ENCODE measurements around the gene LEKR1. TPM values are rescaled to one million over a fixed set of nuclear protein-coding genes. Genes with fewer than 3 reads are reported as not detected.

LEKR1 gene
- total RNA-seq, 4 donors from 2014 or later = 0.30 to 3.7 (median 2.7) TPM

GRCh38 chr3:157086060-157086750 is 260.1 kb downstream of the LEKR1 start:
- WGBS, 2 donors = 60 to 73% methylated on average over 6 of the region's 6 CpGs
- Histone ChIP-seq H3K4me1 (peaks cover 0 to 54% (median 27%) of the 10 kb centered on the region in 4 donors), H3K4me3 (no peak overlapping the region)

GRCh38 chr3:157086775-157087174 is 260.6 kb downstream of the LEKR1 start:
- no peaks in the 10 kb centered on the region for H3K9me3 ChIP-seq
- H3K4me1 ChIP-seq = peaks cover 0 to 48% (median 24%) of the 10 kb centered on the region in 4 donors
- H3K27ac ChIP-seq = peak overlapping the region; percentile 99 to 100 (median 100)
- no peak overlapping the region for H3K4me3 ChIP-seq
- TF ChIP-seq POLR2A (IDR thresholded peaks at IDR 0.05) = no peak
- 79 to 86% methylated on average over 3 of the region's 3 CpGs for WGBS, 2 donors
- DNase-seq (ENCODE audit: low spot score in 2 of 2) = no peak
- H3K27me3 ChIP-seq = no peaks in the 10 kb centered on the region
- H3K36me3 ChIP-seq = no peaks in the 10 kb centered on the region

More at GRCh38 chr3:157086060-157086750, 260.1 kb downstream of the LEKR1 start:
- no peak for TF ChIP-seq CTCF (IDR thresholded peaks at IDR 0.05)
- no peak for TF ChIP-seq POLR2A (IDR thresholded peaks at IDR 0.05)
- TF ChIP-seq EP300 (IDR thresholded peaks at IDR 0.05) = no peak
- Histone ChIP-seq H3K27me3 (no peaks in the 10 kb centered on the region), H3K36me3 (no peaks in the 10 kb centered on the region), H3K27ac (peak overlapping the region; percentile 99 to 100 (median 100)), H3K9me3 (no peaks in the 10 kb centered on the region)
- DNase-seq (ENCODE audit: low spot score in 2 of 2) = no peak

GRCh38 chr3:157087373-157087772 is 261.2 kb downstream of the LEKR1 start:
- Histone ChIP-seq H3K9me3 (no peaks in the 10 kb centered on the region), H3K4me3 (no peak overlapping the region), H3K27ac (peak overlapping the region; percentile 99 to 100 (median 100)), H3K36me3 (no peaks in the 10 kb centered on the region), H3K4me1 (peaks cover 0 to 42% (median 22%) of the 10 kb centered on the region in 4 donors), H3K27me3 (no peaks in the 10 kb centered on the region)
- WGBS, 2 donors = 85 to 97% methylated on average over 1 of the region's 1 CpG
- DNase-seq (ENCODE audit: low spot score in 2 of 2) = no peak
- no peak for TF ChIP-seq CTCF (IDR thresholded peaks at IDR 0.05)
- TF ChIP-seq POLR2A (IDR thresholded peaks at IDR 0.05) = no peak
- no peak for TF ChIP-seq EP300 (IDR thresholded peaks at IDR 0.05)

GRCh38 chr3:157087780-157088600 is 261.8 kb downstream of the LEKR1 start:
- Histone ChIP-seq H3K4me3 (peak overlapping the region; percentile 68 to 79 (median 72)), H3K9me3 (no peaks in the 10 kb centered on the region), H3K4me1 (peaks cover 0 to 41% (median 22%) of the 10 kb centered on the region in 4 donors), H3K27ac (peak overlapping the region; percentile 99 to 100 (median 100)), H3K27me3 (no peaks in the 10 kb centered on the region), H3K36me3 (no peaks in the 10 kb centered on the region)
- TF ChIP-seq POLR2A (IDR thresholded peaks at IDR 0.05) = no peak
- no peak for TF ChIP-seq EP300 (IDR thresholded peaks at IDR 0.05)
- TF ChIP-seq CTCF (IDR thresholded peaks at IDR 0.05) = no peak
- no peak for DNase-seq (ENCODE audit: low spot score in 2 of 2)
- 14 to 18% methylated on average over 13 of the region's 13 CpGs for WGBS, 2 donors

GRCh38 chr3:157088601-157089454 is 262.7 kb downstream of the LEKR1 start:
- peak; percentile 91 to 93 for DNase-seq (ENCODE audit: low spot score in 2 of 2)
- no peaks in the 10 kb centered on the region for H3K36me3 ChIP-seq
- H3K27ac ChIP-seq = peak overlapping the region; percentile 99 to 100 (median 100)
- peaks cover 0 to 41% (median 22%) of the 10 kb centered on the region in 4 donors for H3K4me1 ChIP-seq
- H3K27me3 ChIP-seq = no peaks in the 10 kb centered on the region
- 0% methylated on average over 38 to 48 of the region's 59 CpGs for WGBS, 2 donors
- peak overlapping the region; percentile 68 to 79 (median 72) for H3K4me3 ChIP-seq
- TF ChIP-seq POLR2A (IDR thresholded peaks at IDR 0.05) = peak; percentile 93 to 96
- TF ChIP-seq EP300 (IDR thresholded peaks at IDR 0.05) = peak; percentile 94 to 99
- peak in 2 of 5 experiments; percentile 53 to 60 for TF ChIP-seq CTCF (IDR thresholded peaks at IDR 0.05)
- H3K9me3 ChIP-seq = no peaks in the 10 kb centered on the region

Measured in tibial nerve (tissue), 4 donors.